Stromal cell of bone marrow (primary cell): Measurements from ENCODE around the gene HSD17B4.
A peak's percentile ranks its signal among the peaks of the same experiment; 100 is the strongest.
"Not testable (repeated sequence)": the region's sequence is repeated elsewhere in the genome, so short reads cannot be mapped to it uniquely, and the experiment has no call there.

Experiments
- DNase-seq: peaks from one replicate; pipeline ENCODE4 v3.0.0-alpha.2; 2012; ENCODE audit warnings: low read depth

HSD17B4 gene

GRCh38 chr5:119452373-119453039 is at the start of gene HSD17B4:
Gene HSD17B4 (plus strand): TSS chr5:119452497. CDS start chr5:119452576, 79 bp downstream.
- DNase-seq: peak; percentile 80

GRCh38 chr5:119402555-119402954 is 49.7 kb upstream of the HSD17B4 start:
- DNase-seq: no peak

- no peak for DNase-seq
Observed at GRCh38 chr5:119404033-119404432, 48.3 kb upstream of the HSD17B4 start.

GRCh38 chr5:119405419-119405818 is 46.9 kb upstream of the HSD17B4 start:
- no peak for DNase-seq

- no peak for DNase-seq
Observed at GRCh38 chr5:119406551-119407110, 45.7 kb upstream of the HSD17B4 start.

- DNase-seq: no peak
Observed at GRCh38 chr5:119409235-119409815, 43.0 kb upstream of the HSD17B4 start.

- no peak for DNase-seq
Observed at GRCh38 chr5:119410448-119411159, 41.7 kb upstream of the HSD17B4 start.

GRCh38 chr5:119411361-119412278 is 40.7 kb upstream of the HSD17B4 start:
- peak; percentile 69 for DNase-seq

- DNase-seq: no peak
Observed at GRCh38 chr5:119412279-119413227, 39.7 kb upstream of the HSD17B4 start.

GRCh38 chr5:119414124-119414734 is 38.1 kb upstream of the HSD17B4 start:
- DNase-seq: not testable (repeated sequence)

GRCh38 chr5:119417891-119418605 is 34.2 kb upstream of the HSD17B4 start:
- DNase-seq: peak; percentile 35

GRCh38 chr5:119418606-119419100 is 33.6 kb upstream of the HSD17B4 start:
- DNase-seq: no peak

- no peak for DNase-seq
Observed at GRCh38 chr5:119420169-119420568, 32.1 kb upstream of the HSD17B4 start.

- DNase-seq: no peak
Observed at GRCh38 chr5:119426057-119426456, 26.2 kb upstream of the HSD17B4 start.

GRCh38 chr5:119427060-119427459 is 25.2 kb upstream of the HSD17B4 start:
- DNase-seq: no peak

- DNase-seq: not testable (repeated sequence)
Observed at GRCh38 chr5:119427596-119427995, 24.7 kb upstream of the HSD17B4 start.

GRCh38 chr5:119428166-119428565 is 24.1 kb upstream of the HSD17B4 start:
- not testable (repeated sequence) for DNase-seq

GRCh38 chr5:119428574-119428973 is 23.7 kb upstream of the HSD17B4 start:
- DNase-seq: not testable (repeated sequence)

- DNase-seq: not testable (repeated sequence)
Observed at GRCh38 chr5:119432674-119433237, 19.5 kb upstream of the HSD17B4 start.
